Epithelial cell of esophagus (primary cell): Measurements from ENCODE around the gene SFSWAP.

ENCODE experiments used
- DNase-seq: peaks from one replicate; pipeline ENCODE4 v3.0.0; 2010; ENCODE audit warnings: low read depth
- H3K4me3 ChIP-seq: 2 replicates; pipeline ENCODE4 v1.5.1; 2011; ENCODE audit warnings: mild to moderate bottlenecking, low read length, control low read depth
- TF ChIP-seq, protein P1 (sequence below): IDR thresholded peaks from 2 replicates; pipeline ENCODE4 v1.5.1; 2011; ENCODE audit warnings: low read depth, mild to moderate bottlenecking, low read length, control low read depth, inconsistent platforms; ENCODE audit not compliant: insufficient read depth; ENCODE audit errors: missing control alignments

The SFSWAP gene

DNA sequence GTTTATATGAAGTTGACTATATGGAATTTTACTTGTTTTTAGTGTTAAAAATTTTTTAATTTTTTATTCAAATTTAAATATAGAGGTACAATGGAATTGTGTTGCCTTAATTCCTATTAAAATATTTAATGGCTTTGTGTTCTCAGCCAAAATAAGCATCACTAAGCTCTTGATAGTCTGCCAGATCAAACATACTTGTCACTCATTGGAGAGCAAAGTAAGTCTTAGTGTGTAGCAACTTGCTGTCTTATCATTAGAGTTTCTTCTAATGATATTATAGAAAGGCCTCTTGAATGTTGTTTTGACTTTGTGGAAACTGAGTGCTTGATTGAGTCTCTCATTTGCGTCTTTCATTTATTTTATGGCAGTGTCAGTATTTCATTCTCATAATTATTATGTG, 10.7 kb downstream of the SFSWAP start:
- DNase-seq = no peak
- no peak overlapping the region for H3K4me3 ChIP-seq
- TF ChIP-seq, protein P1, sequence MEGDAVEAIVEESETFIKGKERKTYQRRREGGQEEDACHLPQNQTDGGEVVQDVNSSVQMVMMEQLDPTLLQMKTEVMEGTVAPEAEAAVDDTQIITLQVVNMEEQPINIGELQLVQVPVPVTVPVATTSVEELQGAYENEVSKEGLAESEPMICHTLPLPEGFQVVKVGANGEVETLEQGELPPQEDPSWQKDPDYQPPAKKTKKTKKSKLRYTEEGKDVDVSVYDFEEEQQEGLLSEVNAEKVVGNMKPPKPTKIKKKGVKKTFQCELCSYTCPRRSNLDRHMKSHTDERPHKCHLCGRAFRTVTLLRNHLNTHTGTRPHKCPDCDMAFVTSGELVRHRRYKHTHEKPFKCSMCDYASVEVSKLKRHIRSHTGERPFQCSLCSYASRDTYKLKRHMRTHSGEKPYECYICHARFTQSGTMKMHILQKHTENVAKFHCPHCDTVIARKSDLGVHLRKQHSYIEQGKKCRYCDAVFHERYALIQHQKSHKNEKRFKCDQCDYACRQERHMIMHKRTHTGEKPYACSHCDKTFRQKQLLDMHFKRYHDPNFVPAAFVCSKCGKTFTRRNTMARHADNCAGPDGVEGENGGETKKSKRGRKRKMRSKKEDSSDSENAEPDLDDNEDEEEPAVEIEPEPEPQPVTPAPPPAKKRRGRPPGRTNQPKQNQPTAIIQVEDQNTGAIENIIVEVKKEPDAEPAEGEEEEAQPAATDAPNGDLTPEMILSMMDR = no peak

DNA sequence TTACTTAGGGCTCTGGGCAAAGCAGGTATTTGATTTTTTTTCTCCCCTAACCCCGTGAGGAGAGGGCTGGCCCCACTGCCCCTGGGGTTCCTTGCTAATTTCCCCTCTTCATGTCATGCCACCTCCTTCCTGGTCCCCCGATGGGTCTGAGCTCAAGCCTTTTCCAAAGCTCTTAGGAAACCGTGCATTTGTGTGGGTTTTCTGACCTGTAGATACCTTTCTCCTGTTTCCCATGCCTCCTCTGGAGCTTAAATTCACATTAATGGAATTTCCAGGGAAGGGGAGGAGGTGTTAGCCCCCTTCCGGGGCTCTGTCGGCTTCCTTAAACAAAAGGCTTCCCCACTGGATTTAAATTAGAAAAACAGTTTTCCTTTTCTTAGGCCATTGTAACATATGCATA, 12.6 kb downstream of the SFSWAP start:
- TF ChIP-seq, protein P1 = no peak
- DNase-seq = no peak
- H3K4me3 ChIP-seq = no peak overlapping the region

DNA sequence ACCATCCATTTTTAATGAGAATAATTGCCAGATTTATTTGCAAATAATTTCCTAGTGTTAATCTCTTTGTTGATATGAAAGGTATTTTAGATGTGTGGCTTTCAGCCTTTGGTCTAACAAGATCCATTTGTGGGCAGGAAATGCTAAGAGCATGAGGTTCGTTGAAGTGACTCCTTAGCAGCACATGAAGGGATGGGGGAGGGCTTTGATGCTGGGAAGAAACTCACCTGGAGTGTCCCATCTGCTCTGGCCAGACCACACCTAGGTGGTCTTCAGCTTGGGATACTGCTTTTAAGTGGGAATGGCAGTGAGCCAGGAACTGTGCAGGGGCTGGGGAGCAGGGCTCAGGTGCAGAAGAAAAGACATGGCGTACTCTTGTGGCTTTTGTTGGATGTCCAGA, 13.6 kb downstream of the SFSWAP start:
- no peak overlapping the region for H3K4me3 ChIP-seq
- no peak for DNase-seq
- TF ChIP-seq, protein P1 = no peak

DNA sequence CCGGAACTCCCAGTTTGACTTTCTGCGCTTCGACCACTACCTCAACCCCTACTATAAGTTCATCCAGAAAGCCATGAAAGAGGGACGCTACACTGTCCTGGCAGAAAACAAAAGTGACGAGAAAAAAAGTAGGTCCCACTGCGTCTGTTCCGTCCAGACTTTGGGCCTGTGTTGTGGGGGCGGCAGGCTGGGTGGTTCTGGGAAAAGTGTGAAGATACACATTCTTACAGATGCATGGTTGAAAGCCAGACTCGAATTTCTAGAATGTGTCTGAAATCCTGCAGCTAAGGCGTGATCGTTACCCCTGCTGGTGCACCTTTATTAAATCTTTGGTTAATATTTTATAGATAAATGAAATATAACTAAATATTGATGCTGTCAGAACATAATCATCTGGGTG, 14.6 kb downstream of the SFSWAP start:
- no peak for DNase-seq
- no peak overlapping the region for H3K4me3 ChIP-seq
- TF ChIP-seq, protein P1 = no peak

DNA sequence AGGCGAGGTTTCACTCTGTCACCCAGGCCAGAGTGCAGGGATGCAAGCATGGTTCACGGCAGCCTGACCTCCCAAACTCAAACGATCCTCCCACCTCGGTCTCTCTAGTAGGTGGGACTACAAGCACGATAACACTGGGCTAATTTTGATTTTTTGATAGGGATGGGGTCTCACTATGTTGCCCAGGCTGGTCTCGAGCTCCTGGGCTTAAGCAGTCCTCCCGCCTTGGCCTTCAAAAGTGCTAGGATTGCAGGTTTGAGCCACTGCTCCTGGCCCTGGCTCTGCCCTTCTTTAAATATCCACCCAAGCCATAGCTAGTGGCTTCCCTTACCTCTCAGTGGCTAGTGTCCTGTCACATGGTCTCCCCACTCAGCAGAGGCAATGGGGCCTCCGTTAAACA, 17.8 kb downstream of the SFSWAP start:
- DNase-seq = no peak
- no peak overlapping the region for H3K4me3 ChIP-seq
- TF ChIP-seq, protein P1 = no peak

DNA sequence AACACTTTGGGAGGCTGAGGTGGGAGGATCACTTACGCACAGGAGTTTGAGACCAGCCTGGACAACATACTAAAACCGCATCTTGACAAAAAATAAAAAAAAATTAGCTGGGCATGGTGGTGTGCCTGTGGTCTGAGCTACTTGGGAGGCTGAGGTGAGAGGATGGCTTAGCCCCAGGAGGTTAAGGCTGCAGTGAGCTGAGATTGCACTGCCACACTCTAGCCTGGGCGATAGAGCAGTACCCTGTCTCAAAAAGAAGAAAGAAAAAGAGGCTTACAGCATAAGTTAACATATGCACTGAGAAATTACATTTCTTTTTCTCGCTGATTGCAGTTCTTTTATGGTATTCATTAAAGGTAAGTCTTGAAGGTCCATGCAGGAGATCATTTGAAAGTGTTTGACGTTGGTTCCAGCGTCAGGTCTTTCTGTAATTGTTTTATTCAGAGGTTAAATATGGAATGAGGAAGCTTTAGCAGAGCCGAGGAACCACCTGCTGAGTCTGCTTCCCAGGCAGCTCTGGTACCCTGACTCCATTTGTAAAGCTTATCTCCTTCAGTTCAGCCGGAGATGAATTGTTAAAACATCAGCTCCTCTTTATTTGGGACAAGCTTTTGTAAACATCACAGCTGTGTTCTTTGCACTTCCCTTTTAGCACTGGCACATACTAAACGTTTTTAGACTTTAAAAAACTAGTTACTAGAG, 18.5 kb downstream of the SFSWAP start:
- H3K4me3 ChIP-seq = no peak overlapping the region
- TF ChIP-seq, protein P1 = no peak
- DNase-seq = no peak

DNA sequence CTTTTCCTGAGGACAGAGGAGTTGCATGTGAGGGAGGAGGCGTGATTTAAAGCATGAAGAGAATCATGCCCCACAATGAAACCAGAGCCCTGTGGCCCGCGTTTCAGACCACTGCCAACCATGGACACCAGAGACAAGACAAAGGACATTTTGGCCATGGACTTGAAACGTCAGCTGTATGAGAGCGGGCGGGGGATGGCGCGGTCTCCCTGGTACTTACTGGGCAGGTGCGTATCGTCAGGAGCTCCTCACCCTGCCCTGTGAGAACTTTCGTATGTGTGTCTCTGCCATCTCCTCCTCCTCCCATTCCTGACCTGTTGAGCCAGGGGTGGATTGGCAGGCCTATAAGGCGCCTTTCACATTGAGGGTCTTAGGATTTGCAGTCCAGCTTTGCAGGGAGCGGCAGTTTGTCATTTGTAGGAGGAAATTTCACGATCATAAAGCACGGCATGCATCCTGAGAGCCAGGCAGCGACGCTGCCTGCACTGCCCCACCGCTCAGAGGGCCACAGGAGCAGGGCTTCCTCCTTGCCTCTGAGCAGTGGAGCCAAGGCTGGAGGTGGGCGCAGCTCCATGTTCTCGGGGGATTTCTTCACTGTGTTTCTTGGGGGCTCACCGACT, 22.2 kb downstream of the SFSWAP start:
- TF ChIP-seq, protein P1 = no peak
- DNase-seq = no peak
- no peak overlapping the region for H3K4me3 ChIP-seq
